Stimulated activated CD4-positive, alpha-beta T cell treated with anti-CD3 and anti-CD28 coated beads, Interleukin-12 subunit alpha, Interleukin-12 subunit beta, amount 100 ng/mL, for 24 hours (primary cell): Measurements from ENCODE around the gene DCDC2C.

ENCODE experiments used
- DNase-seq, 2 experiments: peaks; one replicate each; pipeline ENCODE4 v3.0.0-alpha.2; 2020; ENCODE audit warnings: low read depth in 2 of 2

DCDC2C gene

DNA sequence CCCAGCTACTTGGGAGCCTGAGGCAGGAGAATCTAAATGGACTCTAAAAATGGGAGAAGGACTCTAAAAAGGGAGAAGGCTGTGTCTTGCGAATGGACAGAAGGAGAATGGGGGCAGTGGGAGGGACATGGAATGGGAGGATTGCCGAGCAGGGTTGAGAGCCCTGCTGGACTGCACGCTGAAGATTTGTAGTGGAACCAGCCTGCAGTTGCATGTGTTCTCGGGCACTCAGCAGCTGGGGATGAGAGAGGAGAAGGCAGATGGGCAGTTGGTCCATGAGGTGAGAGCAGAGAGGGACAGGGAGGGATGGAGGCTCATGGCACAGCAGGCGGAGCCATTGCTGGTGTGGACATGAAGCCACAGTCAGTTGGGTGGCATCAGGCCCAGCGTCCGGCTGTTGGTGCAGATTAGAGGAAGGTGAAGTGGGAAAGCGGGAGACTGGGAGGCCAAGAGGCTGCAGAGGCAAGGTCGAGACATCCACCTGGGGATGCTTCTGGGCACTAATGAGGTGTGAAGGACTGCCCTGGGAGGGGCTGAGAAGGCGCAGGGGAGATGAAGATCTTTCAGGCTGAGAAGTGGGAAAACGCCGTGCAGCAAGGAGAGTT is 40.7 kb downstream of the DCDC2C start:
- no peak for DNase-seq

- no peak for DNase-seq
These were observed 42.5 kb downstream of the DCDC2C start for GRCh38 chr2:3745920-3746319.

GRCh38 chr2:3747032-3747654 is 43.8 kb downstream of the DCDC2C start:
- DNase-seq, result no peak

GRCh38 chr2:3747826-3748225 is 44.5 kb downstream of the DCDC2C start:
- no peak for DNase-seq

- DNase-seq, result no peak
These were observed 45.8 kb downstream of the DCDC2C start for GRCh38 chr2:3749201-3749600.

DNA sequence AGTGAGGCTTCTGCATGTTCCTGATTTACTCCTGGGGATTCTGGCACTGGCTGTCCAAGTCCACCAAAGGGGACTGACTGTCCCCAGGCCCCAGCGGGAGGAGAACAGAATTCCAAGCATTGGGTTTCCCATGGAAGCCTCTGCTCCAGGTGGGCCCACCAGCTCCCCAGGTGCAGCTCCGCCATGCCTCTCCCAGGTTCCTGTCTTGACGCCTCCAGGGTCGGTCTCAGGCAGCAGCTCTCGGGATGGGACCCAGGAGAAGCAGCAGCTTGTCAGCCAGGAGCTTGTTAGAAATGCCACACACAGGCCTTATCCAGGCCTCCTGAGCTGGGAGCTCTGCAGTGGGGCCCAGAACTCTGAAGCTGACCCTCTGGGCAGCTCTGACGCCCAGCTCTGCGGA is 47.9 kb downstream of the DCDC2C start:
- no peak for DNase-seq

GRCh38 chr2:3751806-3752205 is 48.4 kb downstream of the DCDC2C start:
- DNase-seq, result no peak

GRCh38 chr2:3752376-3752775 is 49.0 kb downstream of the DCDC2C start:
- DNase-seq, result no peak

DNA sequence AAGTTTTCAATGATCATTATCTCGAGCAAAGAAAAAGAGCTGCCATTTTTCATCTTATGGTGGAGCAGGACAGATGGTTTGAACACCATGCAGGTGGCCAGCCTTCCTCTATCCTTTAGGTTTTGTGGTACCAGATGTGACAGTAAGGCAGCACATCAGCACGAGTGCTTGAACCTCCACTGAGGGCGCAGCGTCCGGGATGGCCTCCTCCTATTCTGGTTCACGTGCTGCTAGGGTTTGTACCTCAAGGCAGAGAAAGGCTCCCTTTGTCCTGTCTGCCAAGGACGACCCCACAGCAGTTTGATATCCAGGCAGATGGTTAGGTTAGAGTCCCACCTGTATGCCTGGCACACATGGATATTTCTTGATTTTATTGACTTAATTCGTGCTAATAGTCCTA is 50.2 kb downstream of the DCDC2C start:
- no peak for DNase-seq

DNA sequence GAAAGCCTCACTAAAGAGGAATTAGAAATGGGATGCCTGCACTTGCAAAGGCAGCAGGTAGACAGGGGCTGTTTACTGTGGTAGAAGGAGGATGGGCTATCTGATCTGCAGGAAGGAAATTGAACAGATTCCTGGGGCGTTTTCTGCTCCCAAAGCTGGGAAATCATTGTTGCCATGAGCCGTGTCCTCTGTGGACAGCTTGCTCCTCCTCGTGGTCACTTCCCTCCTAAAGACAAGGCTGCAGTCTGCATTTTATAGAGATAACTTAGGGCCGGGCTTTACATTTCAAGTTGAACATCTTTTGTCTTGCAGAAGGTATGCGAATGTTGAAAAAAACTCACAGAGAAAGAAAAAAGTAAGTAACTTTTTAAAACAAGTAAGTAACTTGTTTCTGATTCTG is 50.9 kb downstream of the DCDC2C start:
- no peak for DNase-seq

DNA sequence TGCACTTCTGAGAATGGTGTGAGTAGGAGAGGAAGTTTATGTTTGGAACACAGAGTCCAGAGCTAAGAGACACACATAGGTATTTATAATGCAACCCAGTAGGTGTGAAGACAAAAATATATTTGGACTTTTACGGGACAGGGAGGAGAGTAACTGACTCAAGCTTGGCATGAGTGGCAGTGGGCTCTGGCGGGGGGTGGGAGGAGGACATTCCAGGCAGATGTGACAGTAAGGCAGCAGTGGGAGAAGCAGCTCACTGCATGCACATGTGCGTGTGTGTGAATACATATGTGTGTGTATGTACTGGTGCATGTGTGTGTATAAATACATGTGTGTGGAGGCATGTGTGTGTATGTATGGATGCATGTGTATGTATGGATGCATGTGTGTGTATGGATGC is 51.4 kb downstream of the DCDC2C start:
- no peak for DNase-seq

DNA sequence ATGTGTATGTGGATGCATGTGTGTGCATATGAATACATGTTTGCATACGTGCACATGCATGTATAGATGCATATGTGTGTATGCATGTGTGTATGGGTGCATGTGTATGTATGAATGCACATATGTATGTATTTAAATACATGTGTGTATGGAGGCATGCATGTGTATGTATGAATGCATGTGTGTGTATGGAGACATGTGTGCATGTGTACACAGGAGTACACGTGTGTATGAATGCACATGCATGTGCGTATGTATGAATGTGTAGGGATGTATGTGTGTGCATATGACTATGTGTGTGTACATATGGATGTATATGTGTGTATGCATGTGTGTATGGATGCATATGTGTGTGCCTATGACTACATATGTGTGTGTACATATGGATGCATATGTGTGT is 51.9 kb downstream of the DCDC2C start:
- no peak for DNase-seq

- no peak for DNase-seq
These were observed 52.9 kb downstream of the DCDC2C start for GRCh38 chr2:3756306-3756705.

- DNase-seq, result no peak
These were observed 55.5 kb downstream of the DCDC2C start for GRCh38 chr2:3758906-3759305.

- no peak for DNase-seq
These were observed 56.0 kb downstream of the DCDC2C start for GRCh38 chr2:3759331-3759730.

DNA sequence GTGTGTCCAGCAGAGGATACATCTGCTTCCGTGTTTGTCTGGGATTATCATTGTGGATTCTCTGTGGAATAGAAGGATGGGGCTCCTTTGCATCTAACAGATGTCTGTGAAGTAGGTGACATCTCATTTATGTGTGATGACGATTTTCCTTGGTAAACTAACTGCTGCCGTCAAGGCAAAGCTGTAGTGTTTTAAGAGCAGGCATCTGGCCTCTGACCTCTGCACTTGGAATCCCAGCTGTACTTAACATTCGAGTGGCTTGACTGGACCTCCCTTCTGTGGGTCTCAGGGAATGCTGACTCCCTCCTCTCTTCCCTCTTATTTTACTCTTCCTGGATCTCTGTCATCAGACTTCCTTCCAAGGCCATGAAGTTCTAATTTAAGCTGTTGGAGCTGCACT is 56.4 kb downstream of the DCDC2C start:
- DNase-seq, result no peak

- no peak for DNase-seq
These were observed 57.9 kb downstream of the DCDC2C start for GRCh38 chr2:3761272-3761671.

DNA sequence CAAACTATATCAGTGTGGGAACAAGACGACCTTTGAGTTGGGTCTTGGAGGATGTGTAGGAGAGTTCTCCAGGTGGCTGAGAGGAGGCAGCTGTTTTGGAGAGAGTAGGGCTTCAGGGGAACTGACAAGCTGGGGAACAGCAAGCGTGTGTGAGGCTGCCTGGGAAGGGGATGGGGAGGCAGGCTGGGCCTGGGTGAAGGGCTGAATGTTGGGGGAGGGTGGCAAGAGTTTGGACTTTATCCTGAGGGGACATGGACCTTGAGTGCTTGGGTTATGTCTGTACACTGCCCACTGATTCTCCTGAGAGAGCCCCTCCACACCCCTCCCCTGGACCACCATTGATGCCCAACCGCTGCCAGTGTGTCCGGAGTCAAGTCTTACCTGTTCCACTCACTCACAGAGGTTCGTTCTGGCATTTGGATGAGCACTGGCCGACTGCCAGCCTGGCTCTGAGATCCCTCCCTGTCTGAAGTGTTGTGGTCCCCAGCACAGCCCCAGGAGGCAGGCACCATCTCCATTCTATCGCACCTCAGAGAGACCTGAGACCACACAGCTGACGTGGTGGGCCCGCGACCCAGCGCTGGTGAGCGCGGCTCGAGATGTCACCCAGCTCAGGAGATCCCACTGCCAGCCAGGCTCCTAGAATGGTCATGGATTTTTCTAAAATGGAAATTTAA is 59.5 kb downstream of the DCDC2C start:
- no peak for DNase-seq

GRCh38 chr2:3766824-3767223 is 63.4 kb downstream of the DCDC2C start:
- DNase-seq, result no peak

DNA sequence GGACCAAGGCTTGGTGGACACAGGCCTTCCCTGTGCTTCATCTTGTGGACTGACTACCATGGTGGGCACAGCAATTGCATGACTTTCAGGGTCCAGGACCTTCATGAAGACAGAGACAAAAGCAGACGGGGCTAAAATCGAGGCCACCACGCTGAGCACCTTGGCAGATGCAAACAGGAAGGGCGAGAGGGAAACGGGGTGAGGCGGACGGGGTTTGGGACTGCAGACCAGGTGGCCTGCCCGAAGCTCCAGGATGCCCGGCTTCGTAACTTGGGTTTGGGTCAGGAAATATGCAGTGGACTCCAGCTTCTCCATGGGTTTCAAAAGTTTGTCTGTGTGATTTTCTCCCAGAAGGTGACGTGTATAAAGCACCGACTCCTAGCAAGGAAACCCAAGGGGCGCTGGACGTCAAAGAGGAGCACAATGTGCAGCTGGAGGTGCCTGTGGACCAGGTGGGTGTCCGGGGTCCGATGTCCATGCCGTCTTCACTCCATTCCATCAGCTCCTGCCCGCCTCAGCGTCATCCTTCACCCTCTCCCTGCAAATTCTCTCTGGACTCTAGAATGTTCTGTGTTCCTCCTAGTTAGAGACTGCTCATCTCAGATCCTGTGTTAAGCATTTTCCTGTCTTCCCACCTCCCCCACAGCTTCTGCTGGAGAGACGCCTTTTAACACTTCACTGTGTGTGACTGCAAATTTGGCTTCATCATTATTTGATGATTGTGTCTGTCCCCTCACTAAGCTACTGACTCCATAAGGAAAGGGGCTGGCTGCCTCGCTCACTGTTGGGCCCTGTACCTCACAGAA is 65.8 kb downstream of the DCDC2C start:
- DNase-seq, result no peak

- DNase-seq, result no peak
These were observed 66.4 kb downstream of the DCDC2C start for GRCh38 chr2:3769766-3770165.

GRCh38 chr2:3770724-3771415 is 67.5 kb downstream of the DCDC2C start:
- DNase-seq, result no peak
